Activated CD8-positive, alpha-beta memory T cell treated with anti-CD3 and anti-CD28 coated beads, Interleukin-2, amount 10 ng/mL, durations not matched to agents 7 days and 5 days (primary cell): Measurements from ENCODE around the gene CAMK4. TPM values are rescaled to one million over a fixed set of nuclear protein-coding genes. Genes with fewer than 3 reads are reported as not detected.

Experiments used
- ATAC-seq: fragments of 150-1000 bp; cut with Tn5 transposase; one replicate; pipeline ENCODE4 v1.10.0; 2021; ENCODE audit warnings: moderate library complexity
- CTCF ChIA-PET: fragments of 350-600 bp; sonication (Branson Sonifier 250); formaldehyde crosslinking; loops from one replicate; lab custom pipeline; 2021; ENCODE audit warnings: antibody characterized with exemption; lab: Charles Lee
- DNase-seq: peaks from one replicate; pipeline ENCODE4 v3.0.0-alpha.2; 2020
- H3K27ac Mint-ChIP-seq: one replicate; pipeline ENCODE4 v1.8.0; 2021; ENCODE audit warnings: mild to moderate bottlenecking, mixed read lengths
- H3K27me3 Mint-ChIP-seq: one replicate; pipeline ENCODE4 v1.8.0; 2021; ENCODE audit warnings: mixed read lengths
- H3K36me3 Mint-ChIP-seq: one replicate; pipeline ENCODE4 v1.8.0; 2021; ENCODE audit warnings: mild to moderate bottlenecking, mixed read lengths
- H3K4me1 Mint-ChIP-seq: one replicate; pipeline ENCODE4 v1.8.0; 2021; ENCODE audit warnings: mixed read lengths
- H3K4me3 Mint-ChIP-seq: one replicate; pipeline ENCODE4 v1.8.0; 2021; ENCODE audit warnings: mild to moderate bottlenecking, moderate library complexity, mixed read lengths
- H3K9me3 Mint-ChIP-seq: one replicate; pipeline ENCODE4 v1.8.0; 2022; ENCODE audit warnings: low read depth, mixed read lengths
- total RNA-seq, 2 experiments: library from RNA; stranded (reverse); gene quantifications; one replicate each; pipeline ENCODE4 v1.2.3, GENCODE V29; 2021

Gene CAMK4
- total RNA-seq, 2 experiments from 2014 or later: 77.4 to 91.1 TPM

- CTCF ChIA-PET: no interaction called here
- H3K9me3 Mint-ChIP-seq: peaks cover 4% of the 10 kb centered on the region
- peaks cover 42% of the 10 kb centered on the region for H3K36me3 Mint-ChIP-seq
- H3K4me1 Mint-ChIP-seq: peaks cover 4% of the 10 kb centered on the region
- H3K27me3 Mint-ChIP-seq: no peaks in the 10 kb centered on the region
- DNase-seq: no peak
- no peak overlapping the region for H3K27ac Mint-ChIP-seq
- no peak for ATAC-seq
- no peak overlapping the region for H3K4me3 Mint-ChIP-seq
Measured at GRCh38 chr5:111411301-111411700, 187.1 kb downstream of the CAMK4 start.

- ATAC-seq: no peak
- peaks cover 4% of the 10 kb centered on the region for H3K4me1 Mint-ChIP-seq
- peaks cover 34% of the 10 kb centered on the region for H3K36me3 Mint-ChIP-seq
- H3K4me3 Mint-ChIP-seq: no peak overlapping the region
- no peak for DNase-seq
- CTCF ChIA-PET: no interaction called here
- peaks cover 2% of the 10 kb centered on the region for H3K9me3 Mint-ChIP-seq
- H3K27me3 Mint-ChIP-seq: no peaks in the 10 kb centered on the region
- H3K27ac Mint-ChIP-seq: no peak overlapping the region
Measured at GRCh38 chr5:111412593-111412992, 188.4 kb downstream of the CAMK4 start.

- CTCF ChIA-PET: no interaction called here
- H3K4me1 Mint-ChIP-seq: peaks cover 4% of the 10 kb centered on the region
- no peak overlapping the region for H3K27ac Mint-ChIP-seq
- no peak for DNase-seq
- no peak overlapping the region for H3K4me3 Mint-ChIP-seq
- no peaks in the 10 kb centered on the region for H3K27me3 Mint-ChIP-seq
- H3K36me3 Mint-ChIP-seq: peaks cover 20% of the 10 kb centered on the region
- H3K9me3 Mint-ChIP-seq: peaks cover 5% of the 10 kb centered on the region
- no peak for ATAC-seq
Measured at GRCh38 chr5:111415053-111415452, 190.9 kb downstream of the CAMK4 start.

GRCh38 chr5:111422245-111422644, 198.1 kb downstream of the CAMK4 start:
- H3K9me3 Mint-ChIP-seq: peaks cover 10% of the 10 kb centered on the region
- H3K36me3 Mint-ChIP-seq: peaks cover 35% of the 10 kb centered on the region
- DNase-seq: no peak
- no peaks in the 10 kb centered on the region for H3K4me1 Mint-ChIP-seq
- no peak overlapping the region for H3K27ac Mint-ChIP-seq
- no peak for ATAC-seq
- H3K27me3 Mint-ChIP-seq: no peaks in the 10 kb centered on the region
- no peak overlapping the region for H3K4me3 Mint-ChIP-seq
- CTCF ChIA-PET: no interaction called here

- CTCF ChIA-PET: no interaction called here
Measured at GRCh38 chr5:111422747-111423720, 198.8 kb downstream of the CAMK4 start.

GRCh38 chr5:111425205-111425604, 201.0 kb downstream of the CAMK4 start:
- Mint-ChIP-seq H3K9me3 (peaks cover 5% of the 10 kb centered on the region), H3K4me3 (no peak overlapping the region), H3K36me3 (peaks cover 43% of the 10 kb centered on the region), H3K4me1 (peaks cover under 1% of the 10 kb centered on the region), H3K27ac (no peak overlapping the region), H3K27me3 (no peaks in the 10 kb centered on the region)
- CTCF ChIA-PET: no interaction called here
- no peak for DNase-seq
- ATAC-seq: no peak

More at GRCh38 chr5:111422747-111423720, 198.8 kb downstream of the CAMK4 start:
- H3K4me1 Mint-ChIP-seq: no peaks in the 10 kb centered on the region
- no peaks in the 10 kb centered on the region for H3K27me3 Mint-ChIP-seq
- H3K4me3 Mint-ChIP-seq: no peak overlapping the region
- DNase-seq: no peak
- H3K9me3 Mint-ChIP-seq: peaks cover 7% of the 10 kb centered on the region
- H3K27ac Mint-ChIP-seq: no peak overlapping the region
- peaks cover 34% of the 10 kb centered on the region for H3K36me3 Mint-ChIP-seq
- no peak for ATAC-seq

GRCh38 chr5:111427762-111428161, 203.6 kb downstream of the CAMK4 start:
- CTCF ChIA-PET: no interaction called here
- peaks cover 18% of the 10 kb centered on the region for H3K4me1 Mint-ChIP-seq
- H3K9me3 Mint-ChIP-seq: no peaks in the 10 kb centered on the region
- DNase-seq (no peak), ATAC-seq (no peak)
- H3K27ac Mint-ChIP-seq: no peak overlapping the region
- H3K27me3 Mint-ChIP-seq: no peaks in the 10 kb centered on the region
- peaks cover 30% of the 10 kb centered on the region for H3K36me3 Mint-ChIP-seq
- no peak overlapping the region for H3K4me3 Mint-ChIP-seq

- H3K4me1 Mint-ChIP-seq: peaks cover 18% of the 10 kb centered on the region
- CTCF ChIA-PET: no interaction called here
- no peak overlapping the region for H3K4me3 Mint-ChIP-seq
- no peaks in the 10 kb centered on the region for H3K9me3 Mint-ChIP-seq
- DNase-seq: no peak
- no peak overlapping the region for H3K27ac Mint-ChIP-seq
- peaks cover 23% of the 10 kb centered on the region for H3K36me3 Mint-ChIP-seq
- no peaks in the 10 kb centered on the region for H3K27me3 Mint-ChIP-seq
- ATAC-seq: no peak
Measured at GRCh38 chr5:111432883-111433536, 208.8 kb downstream of the CAMK4 start.

- no peak overlapping the region for H3K27ac Mint-ChIP-seq
- H3K36me3 Mint-ChIP-seq: peaks cover 20% of the 10 kb centered on the region
- DNase-seq (no peak), ATAC-seq (no peak)
- no peak overlapping the region for H3K4me3 Mint-ChIP-seq
- H3K27me3 Mint-ChIP-seq: no peaks in the 10 kb centered on the region
- no peaks in the 10 kb centered on the region for H3K9me3 Mint-ChIP-seq
- CTCF ChIA-PET: no interaction called here
- H3K4me1 Mint-ChIP-seq: peaks cover 18% of the 10 kb centered on the region
Measured at GRCh38 chr5:111434800-111435199, 210.6 kb downstream of the CAMK4 start.

- Mint-ChIP-seq H3K9me3 (no peaks in the 10 kb centered on the region), H3K27ac (no peak overlapping the region), H3K36me3 (peaks cover 14% of the 10 kb centered on the region), H3K27me3 (no peaks in the 10 kb centered on the region), H3K4me1 (no peaks in the 10 kb centered on the region), H3K4me3 (no peak overlapping the region)
- no peak for DNase-seq
- ATAC-seq: no peak
- CTCF ChIA-PET: no interaction called here
Measured at GRCh38 chr5:111439473-111440075, 215.4 kb downstream of the CAMK4 start.

GRCh38 chr5:111447099-111447498, 222.9 kb downstream of the CAMK4 start:
- H3K27ac Mint-ChIP-seq: no peak overlapping the region
- ATAC-seq: no peak
- no peak overlapping the region for H3K4me3 Mint-ChIP-seq
- H3K27me3 Mint-ChIP-seq: no peaks in the 10 kb centered on the region
- CTCF ChIA-PET: no interaction called here
- peaks cover 35% of the 10 kb centered on the region for H3K36me3 Mint-ChIP-seq
- H3K9me3 Mint-ChIP-seq: no peaks in the 10 kb centered on the region
- peaks cover 2% of the 10 kb centered on the region for H3K4me1 Mint-ChIP-seq
- DNase-seq: no peak

- CTCF ChIA-PET: no interaction called here
- Mint-ChIP-seq H3K4me1 (peaks cover 2% of the 10 kb centered on the region), H3K36me3 (peaks cover 37% of the 10 kb centered on the region), H3K4me3 (no peak overlapping the region), H3K27me3 (no peaks in the 10 kb centered on the region), H3K27ac (no peak overlapping the region), H3K9me3 (no peaks in the 10 kb centered on the region)
- DNase-seq (no peak), ATAC-seq (no peak)
Measured at GRCh38 chr5:111447822-111448221, 223.6 kb downstream of the CAMK4 start.

GRCh38 chr5:111453295-111453694, 229.1 kb downstream of the CAMK4 start:
- ATAC-seq (no peak), DNase-seq (no peak)
- Mint-ChIP-seq H3K27me3 (no peaks in the 10 kb centered on the region), H3K36me3 (peaks cover 36% of the 10 kb centered on the region), H3K4me1 (no peaks in the 10 kb centered on the region), H3K9me3 (no peaks in the 10 kb centered on the region), H3K4me3 (no peak overlapping the region), H3K27ac (no peak overlapping the region)
- CTCF ChIA-PET: interaction anchor here (0.7 to 1.6 kb wide), 2 partner anchors 14 to 15 kb away, joined by 3 read pairs; no protein-coding TSS in a partner anchor
